H1 (cell line): ENCODE measurements around the gene IL36B. TPM values are rescaled to one million over a fixed set of nuclear protein-coding genes. Genes with fewer than 3 reads are reported as not detected.

ENCODE experiments used
- CTCF ChIA-PET: fragments of 300-600 bp; sonication (Branson Sonifier 250); formaldehyde crosslinking; loops from one replicate; lab custom pipeline; 2021; ENCODE audit not compliant: partially characterized antibody; lab: Charles Lee
- POLR2A ChIA-PET: fragments of 300-600 bp; sonication (Branson Sonifier 250); formaldehyde crosslinking; loops from one replicate; lab custom pipeline; 2021; ENCODE audit warnings: inconsistent platforms; ENCODE audit not compliant: partially characterized antibody; lab: Charles Lee
- DNase-seq, 2 experiments: peaks; one replicate each; pipeline versions ENCODE4 v3.0.0 to v3.0.0-alpha.2; 2010 to 2022; ENCODE audit warnings: low spot score in 2 of 2, low read depth in 1 of 2, mixed read lengths in 1 of 2
- FAIRE-seq: peaks from 2 replicates; lab custom pipeline; 2011; peaks lifted over from hg19 to GRCh38; lab: Jason Lieb, UNC
- H2AFZ ChIP-seq: 2 replicates; pipeline ENCODE4 v1.8.1; 2012; ENCODE audit warnings: low read length, inconsistent platforms
- H2AK5ac ChIP-seq: 2 replicates; pipeline ENCODE4 v1.6.1; 2013; ENCODE audit warnings: low read depth, low read length
- H2BK120ac ChIP-seq: replicated peaks from 2 replicates; pipeline ENCODE3; 2013; ENCODE audit warnings: low read depth, low read length, inconsistent platforms
- H2BK12ac ChIP-seq: 2 replicates; pipeline ENCODE4 v1.6.1; 2013; ENCODE audit warnings: low read depth, low read length
- H2BK15ac ChIP-seq: 2 replicates; pipeline ENCODE4 v1.6.1; 2013; ENCODE audit warnings: low read length
- H2BK20ac ChIP-seq: 2 replicates; pipeline ENCODE4 v1.6.1; 2013; ENCODE audit warnings: low read length
- H2BK5ac ChIP-seq: 2 replicates; pipeline ENCODE4 v1.6.1; 2013; ENCODE audit warnings: low read depth, low read length
- H3K14ac ChIP-seq: 2 replicates; pipeline ENCODE4 v1.6.1; 2013; ENCODE audit warnings: inconsistent platforms; ENCODE audit not compliant: insufficient read length
- H3K18ac ChIP-seq: 2 replicates; pipeline ENCODE4 v1.6.1; 2013; ENCODE audit warnings: low read length; ENCODE audit errors: extremely low read depth
- H3K23ac ChIP-seq: 2 replicates; pipeline ENCODE4 v1.6.1; 2013; ENCODE audit warnings: inconsistent platforms; ENCODE audit not compliant: insufficient read length
- H3K23me2 ChIP-seq: 2 replicates; pipeline ENCODE4 v1.6.1; 2013; ENCODE audit warnings: low read depth, low read length
- H3K27ac ChIP-seq: 2 replicates; pipeline ENCODE4 v1.6.1; 2011; ENCODE audit warnings: low read depth, low read length, inconsistent platforms
- H3K27me3 ChIP-seq, 4 experiments: replicated peaks in 1 of 4; 1 replicate in 1 of 4; 2 replicates in 3 of 4; pipeline versions ENCODE4 v1.6.1 to v1.8.1; 2011 to 2013; ENCODE audit warnings: low read length in 3 of 4, mild to moderate bottlenecking in 3 of 4, inconsistent platforms in 2 of 4, mixed read lengths in 2 of 4, moderate library complexity in 1 of 4; ENCODE audit not compliant: control insufficient read depth in 3 of 4, insufficient read depth in 3 of 4; ENCODE audit errors: extremely low read depth in 1 of 4
- H3K36me3 ChIP-seq, 4 experiments: 2 replicates each; pipeline versions ENCODE4 v1.6.1 to v1.8.1; 2011 to 2013; ENCODE audit warnings: mild to moderate bottlenecking in 4 of 4, low read length in 3 of 4, moderate library complexity in 2 of 4, control low read depth in 1 of 4, inconsistent platforms in 1 of 4; ENCODE audit not compliant: insufficient read depth in 4 of 4, control insufficient read depth in 2 of 4
- H3K4ac ChIP-seq: replicated peaks from 2 replicates; pipeline ENCODE3; 2013; ENCODE audit warnings: low read length, low read depth, mixed read lengths, inconsistent platforms; ENCODE audit not compliant: insufficient read length
- H3K4me1 ChIP-seq, 4 experiments: replicated peaks in 1 of 4; 1 replicate in 1 of 4; 2 replicates in 3 of 4; pipeline versions ENCODE4 v1.6.1 to v1.8.1; 2011 to 2013; ENCODE audit warnings: low read length in 3 of 4, inconsistent platforms in 2 of 4, mixed read lengths in 1 of 4; ENCODE audit not compliant: insufficient read depth in 4 of 4, control insufficient read depth in 3 of 4
- H3K4me2 ChIP-seq, 2 experiments: 2 replicates each; pipeline versions ENCODE4 v1.6.1 to v1.8.1; 2011 to 2013; ENCODE audit warnings: low read depth in 2 of 2, low read length in 2 of 2, control low read depth in 1 of 2, inconsistent platforms in 1 of 2, mild to moderate bottlenecking in 1 of 2; ENCODE audit not compliant: insufficient read depth in 1 of 2
- H3K4me3 ChIP-seq, 4 experiments: fragments of 200-600, 300-600 bp in 1 of 4; sonication (generic), shearing (Covaris generic), sonication (Bioruptor Twin) in 1 of 4; 2 replicates each; pipeline versions ENCODE4 v1.5.1 to v1.8.1; 2011 to 2016; ENCODE audit warnings: low read length in 4 of 4, low read depth in 3 of 4, control low read depth in 2 of 4, inconsistent platforms in 2 of 4, mild to moderate bottlenecking in 2 of 4, mixed read lengths in 1 of 4, moderate library complexity in 1 of 4; ENCODE audit not compliant: insufficient read depth in 2 of 4; ENCODE audit errors: extremely low read depth in 1 of 4
- H3K56ac ChIP-seq: replicated peaks from 2 replicates; pipeline ENCODE3; 2013; ENCODE audit warnings: low read depth, mild to moderate bottlenecking, mixed read lengths, low read length, inconsistent platforms; ENCODE audit not compliant: insufficient read length
- H3K79me1 ChIP-seq: 2 replicates; pipeline ENCODE4 v1.6.1; 2013; ENCODE audit warnings: low read depth, low read length, control low read depth
- H3K79me2 ChIP-seq, 2 experiments: 2 replicates each; pipeline versions ENCODE4 v1.6.1 to v1.8.1; 2012 to 2013; ENCODE audit warnings: low read length in 2 of 2, mild to moderate bottlenecking in 2 of 2, inconsistent platforms in 1 of 2; ENCODE audit not compliant: insufficient read depth in 2 of 2, control insufficient read depth in 1 of 2
- H3K9ac ChIP-seq, 4 experiments: replicated peaks in 1 of 4; 1 replicate in 1 of 4; 2 replicates in 3 of 4; pipeline versions ENCODE4 v1.6.1 to v1.8.1; 2011 to 2013; ENCODE audit warnings: low read depth in 3 of 4, low read length in 3 of 4, control low read depth in 2 of 4, mild to moderate bottlenecking in 2 of 4, moderate library complexity in 2 of 4, inconsistent platforms in 1 of 4; ENCODE audit errors: extremely low read depth in 1 of 4
- H3K9me3 ChIP-seq, 2 experiments: 2 replicates each; pipeline versions ENCODE4 v1.6.1 to v1.8.1; 2012 to 2013; ENCODE audit warnings: mild to moderate bottlenecking in 2 of 2, moderate library complexity in 2 of 2, control low read depth in 1 of 2, inconsistent platforms in 1 of 2, low read depth in 1 of 2, low read length in 1 of 2, mixed read lengths in 1 of 2; ENCODE audit not compliant: insufficient read depth in 2 of 2
- H4K20me1 ChIP-seq, 2 experiments: replicated peaks in 1 of 2; 2 replicates each; pipeline versions ENCODE3 to v1.8.1; 2011 to 2013; ENCODE audit warnings: inconsistent platforms in 2 of 2, low read length in 2 of 2, mild to moderate bottlenecking in 1 of 2; ENCODE audit not compliant: insufficient read depth in 2 of 2, control insufficient read depth in 1 of 2
- H4K5ac ChIP-seq: 2 replicates; pipeline ENCODE4 v1.6.1; 2013; ENCODE audit warnings: low read length, low read depth, mixed read lengths, inconsistent platforms; ENCODE audit not compliant: insufficient read length
- H4K8ac ChIP-seq: 2 replicates; pipeline ENCODE4 v1.8.0; 2013; ENCODE audit warnings: mild to moderate bottlenecking, moderate library complexity, low read length, inconsistent platforms; ENCODE audit not compliant: insufficient read depth; ENCODE audit errors: extremely low read depth
- H4K91ac ChIP-seq: replicated peaks from 2 replicates; pipeline ENCODE3; 2013; ENCODE audit warnings: low read length, mixed read lengths, inconsistent platforms; ENCODE audit not compliant: insufficient read length
- CBX5 ChIP-seq: fragments of 300-800, 300-1000 bp; sonication (generic); IDR thresholded peaks from 2 replicates; pipeline ENCODE4 v1.7.1; 2016; ENCODE audit warnings: antibody characterized with exemption, low read length, low read depth
- CBX8 ChIP-seq: fragments of 300-800, 300-1000 bp; sonication (generic); IDR thresholded peaks from 2 replicates; pipeline ENCODE4 v1.7.1; 2016; ENCODE audit warnings: low read depth, low read length, borderline replicate concordance
- EGR1 ChIP-seq: IDR thresholded peaks from 2 replicates; pipeline ENCODE4 v1.6.1; 2011; ENCODE audit warnings: low read depth, low read length, borderline replicate concordance
- FOSL1 ChIP-seq: IDR thresholded peaks from 2 replicates; pipeline ENCODE4 v1.6.1; 2011; ENCODE audit warnings: mild to moderate bottlenecking, low read depth, low read length, moderate library complexity; ENCODE audit not compliant: insufficient read depth
- HDAC2 ChIP-seq, 2 experiments: fragments of 300-600 bp in 1 of 2; sonication (generic) in 1 of 2; IDR thresholded peaks; 2 replicates each; pipeline ENCODE4 v1.6.1; 2011 to 2012; ENCODE audit warnings: low read depth in 2 of 2, low read length in 2 of 2, mild to moderate bottlenecking in 2 of 2, moderate library complexity in 2 of 2, borderline replicate concordance in 1 of 2, inconsistent platforms in 1 of 2
- KDM4A ChIP-seq: IDR thresholded peaks from one replicate; pipeline ENCODE4 v1.7.1; 2012; ENCODE audit warnings: low read depth, mild to moderate bottlenecking, moderate library complexity, low read length, inconsistent platforms; ENCODE audit not compliant: severe bottlenecking
- RFX5 ChIP-seq: IDR thresholded peaks from 2 replicates; pipeline ENCODE4 v1.6.1; 2011; ENCODE audit warnings: low read depth, low read length, improper control_type of control experiment, borderline replicate concordance
- WGBS, 2 experiments: shearing (Covaris generic) in 1 of 2; methylation state at CpG; one replicate each; pipeline versions ENCODE4 v1.1.6 to v1.1.7; 2013 to 2015; ENCODE audit warnings: low lambda C conversion rate in 2 of 2, mixed read lengths in 2 of 2, inconsistent platforms in 1 of 2, low coverage in 1 of 2, missing lambda C conversion rate in 1 of 2; ENCODE audit not compliant: insufficient replicate concordance in 2 of 2, insufficient coverage in 1 of 2, insufficient read length in 1 of 2; ENCODE audit errors: extremely low coverage in 1 of 2, missing lambda C conversion rate in 1 of 2; 5-methylcytosine and 5-hydroxymethylcytosine counted together
- polyA plus RNA-seq, 7 experiments: library from polyadenylated mRNA; depleted of rRNA in 3 of 7; stranded (reverse) in 5 of 7; unstranded in 2 of 7; fragments of >200 nt in 5 of 7; fragments of 200-250 nt in 2 of 7; gene quantifications; 1 replicate in 5 of 7; 2 replicates in 1 of 7; 4 replicates in 1 of 7; pipeline versions ENCODE4 v1.2.1 to v1.2.3, GENCODE V29; 2011 to 2013; ENCODE audit warnings: missing spikeins in 2 of 7, mixed read lengths in 2 of 7
- total RNA-seq: library from RNA; stranded (reverse); fragmentation: NEBNext Ultra II Directional; extraction: Animal tissue kit (Norgen Biotek cat#: 25700); gene quantifications from 2 replicates; pipeline ENCODE4 v1.2.1, GENCODE V29; 2021
- TF ChIP-seq, protein P1 (sequence below): IDR thresholded peaks from 2 replicates; pipeline ENCODE4 v1.6.1; 2012; ENCODE audit warnings: inconsistent platforms
- TF ChIP-seq, protein P2 (sequence below): IDR thresholded peaks from 2 replicates; pipeline ENCODE4 v1.6.1; 2011; ENCODE audit warnings: low read depth, mild to moderate bottlenecking, low read length; ENCODE audit not compliant: insufficient read depth

IL36B gene
- total and polyA plus RNA-seq, 2 of the 8 experiments (the other 6 are each of a cell fraction or from before 2014, with no cell fraction given): not detected

DNA sequence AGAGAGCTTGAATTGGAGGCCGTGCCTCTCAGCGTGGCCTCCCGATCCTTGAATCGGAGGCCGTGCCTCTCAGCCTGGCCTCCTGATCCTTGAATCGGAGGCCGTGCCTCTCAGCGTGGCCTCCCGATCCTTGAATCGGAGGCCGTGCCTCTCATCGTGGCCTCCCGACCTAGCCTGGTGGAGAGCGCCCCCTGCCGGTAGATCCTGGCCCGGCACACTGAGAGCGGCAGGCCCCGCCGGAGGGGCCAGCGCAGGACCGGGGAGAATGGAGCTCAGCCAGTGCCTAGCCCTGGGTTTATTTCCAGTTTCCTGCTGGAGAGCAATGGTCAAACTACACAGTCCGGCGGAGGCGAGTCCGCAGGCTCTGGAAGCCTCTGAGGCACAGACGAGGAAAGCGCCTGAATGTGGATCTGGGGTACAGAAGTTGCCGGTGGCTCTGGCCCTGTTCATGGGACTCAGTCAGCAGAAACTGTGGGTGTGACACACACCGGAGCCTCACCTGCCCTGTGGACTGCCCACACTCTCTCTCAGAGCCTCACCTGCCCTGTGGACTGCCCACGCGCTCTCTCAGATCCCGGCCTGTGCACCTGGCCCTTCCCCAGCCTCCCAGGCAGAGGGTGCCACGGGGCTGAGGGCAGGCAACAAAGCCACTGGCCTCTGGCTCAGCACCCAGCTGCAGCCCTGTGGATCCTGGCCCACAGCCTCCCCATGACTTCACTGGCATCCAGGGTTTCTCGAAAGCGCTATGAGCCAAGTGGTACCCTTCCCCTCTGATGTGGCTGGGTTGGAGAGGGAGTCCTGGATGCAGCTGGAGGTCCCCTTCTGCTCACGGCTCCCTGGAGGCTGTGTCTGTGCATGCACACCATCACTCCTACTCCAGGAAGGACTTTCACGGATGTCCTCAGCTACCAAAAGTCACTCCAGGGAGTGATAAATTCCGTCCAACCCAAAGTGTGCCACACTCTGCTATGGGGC is 1.5 kb downstream of the IL36B start:
- Histone ChIP-seq H3K79me1 (no peaks in the 10 kb centered on the region), H3K14ac (no peak overlapping the region), H2AK5ac (no peak overlapping the region), H3K4me2 (no peak overlapping the region), H3K56ac (no peak overlapping the region), H3K9me3 (peaks cover 24 to 33% of the 10 kb centered on the region in 2 experiments), H4K5ac (no peak overlapping the region), H2BK120ac (no peak overlapping the region), H3K4ac (no peak overlapping the region), H3K4me3 (no peak overlapping the region), H3K23me2 (no peaks in the 10 kb centered on the region), H3K9ac (no peak overlapping the region), H4K8ac (no peak overlapping the region), H2BK20ac (no peak overlapping the region), H2BK5ac (no peak overlapping the region), H4K20me1 (no peaks in the 10 kb centered on the region), H3K27ac (no peak overlapping the region), H2BK12ac (no peak overlapping the region), H3K36me3 (no peaks in the 10 kb centered on the region), H3K23ac (no peak overlapping the region), H3K27me3 (no peaks in the 10 kb centered on the region), H3K4me1 (no peaks in the 10 kb centered on the region), H3K79me2 (no peaks in the 10 kb centered on the region), H4K91ac (no peak overlapping the region), H2BK15ac (no peak overlapping the region), H3K18ac (no peak overlapping the region), H2AFZ (no peak overlapping the region)
- POLR2A ChIA-PET: no interaction called here
- DNase-seq (no peak), FAIRE-seq (no peak)
- CTCF ChIA-PET: no interaction called here
- 89% methylated on average over 26 of the region's 38 CpGs; no CpG with 5 or more reads in 1 of the 2 experiments for WGBS, 2 experiments
- TF ChIP-seq HDAC2 (IDR thresholded peaks at IDR 0.05; ENCODE audit: borderline replicate concordance in 1 of 2, low read depth in 2 of 2, low read length in 2 of 2): no peak
- no peak for TF ChIP-seq CBX5
- TF ChIP-seq RFX5: no peak
- TF ChIP-seq, protein P1, sequence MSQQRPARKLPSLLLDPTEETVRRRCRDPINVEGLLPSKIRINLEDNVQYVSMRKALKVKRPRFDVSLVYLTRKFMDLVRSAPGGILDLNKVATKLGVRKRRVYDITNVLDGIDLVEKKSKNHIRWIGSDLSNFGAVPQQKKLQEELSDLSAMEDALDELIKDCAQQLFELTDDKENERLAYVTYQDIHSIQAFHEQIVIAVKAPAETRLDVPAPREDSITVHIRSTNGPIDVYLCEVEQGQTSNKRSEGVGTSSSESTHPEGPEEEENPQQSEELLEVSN: no peak
- no peak for TF ChIP-seq FOSL1
- TF ChIP-seq KDM4A: no peak
- TF ChIP-seq, protein P2, sequence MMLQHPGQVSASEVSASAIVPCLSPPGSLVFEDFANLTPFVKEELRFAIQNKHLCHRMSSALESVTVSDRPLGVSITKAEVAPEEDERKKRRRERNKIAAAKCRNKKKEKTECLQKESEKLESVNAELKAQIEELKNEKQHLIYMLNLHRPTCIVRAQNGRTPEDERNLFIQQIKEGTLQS: no peak
- TF ChIP-seq EGR1: no peak
- no peak for TF ChIP-seq CBX8
